Measurements from ENCODE around the gene CYREN.

CYREN gene

DNA sequence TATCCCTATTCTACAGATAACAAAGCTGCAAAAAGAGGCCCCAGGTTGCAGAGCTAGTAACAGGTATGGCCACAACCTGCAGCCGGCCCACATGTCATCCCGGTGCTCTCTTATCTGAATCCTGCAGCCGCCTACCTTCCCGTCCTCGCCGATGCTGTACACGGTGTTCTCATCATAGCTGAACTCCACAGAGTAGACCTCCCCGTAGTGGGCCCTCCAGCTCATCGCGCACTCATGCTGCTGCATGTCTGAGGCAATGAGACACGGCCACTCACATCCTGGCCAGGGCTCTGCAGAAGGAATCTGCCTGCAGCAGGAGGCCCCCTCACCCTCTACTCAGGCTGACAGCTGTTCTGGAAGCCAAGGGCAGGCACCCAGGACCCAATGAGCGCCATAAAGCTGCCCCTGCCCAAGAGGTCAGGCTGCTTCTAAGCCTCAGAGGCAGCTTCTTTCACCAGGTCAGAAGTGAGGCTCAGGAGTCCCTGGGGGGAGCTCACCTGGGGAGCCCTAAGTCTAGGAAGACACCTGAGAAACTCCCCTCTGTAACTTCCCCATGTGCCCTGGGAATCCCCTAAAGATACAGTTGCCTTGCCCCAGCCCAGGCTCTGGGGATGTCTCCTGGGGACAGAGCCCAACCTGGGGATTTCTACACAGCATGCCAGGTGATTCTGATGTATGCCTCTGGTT, 17.9 kb upstream of the CYREN start:
- Histone ChIP-seq H3K4me1 (ENCODE audit: control insufficient read depth in 1 of 2, insufficient read depth in 2 of 2, low read length in 2 of 2) (no peaks in the 10 kb centered on the region), H3K27me3 (ENCODE audit: control insufficient read depth in 1 of 2, insufficient read depth in 2 of 2, low read length in 2 of 2) (no peaks in the 10 kb centered on the region), H3K9ac (ENCODE audit: low read depth in 1 of 2, low read length in 2 of 2) (no peak overlapping the region), H3K27ac (ENCODE audit: low read depth, low read length) (no peak overlapping the region), H3K36me3 (ENCODE audit: control insufficient read depth in 1 of 2, insufficient read depth in 2 of 2, low read length in 2 of 2) (peaks cover 17 to 61% of the 10 kb centered on the region in 2 donors), H3K4me3 (ENCODE audit: low read depth in 1 of 2, low read length in 2 of 2) (no peak overlapping the region), H3K9me3 (ENCODE audit: control insufficient read depth in 1 of 2, low read length in 2 of 2) (no peaks in the 10 kb centered on the region)

DNA sequence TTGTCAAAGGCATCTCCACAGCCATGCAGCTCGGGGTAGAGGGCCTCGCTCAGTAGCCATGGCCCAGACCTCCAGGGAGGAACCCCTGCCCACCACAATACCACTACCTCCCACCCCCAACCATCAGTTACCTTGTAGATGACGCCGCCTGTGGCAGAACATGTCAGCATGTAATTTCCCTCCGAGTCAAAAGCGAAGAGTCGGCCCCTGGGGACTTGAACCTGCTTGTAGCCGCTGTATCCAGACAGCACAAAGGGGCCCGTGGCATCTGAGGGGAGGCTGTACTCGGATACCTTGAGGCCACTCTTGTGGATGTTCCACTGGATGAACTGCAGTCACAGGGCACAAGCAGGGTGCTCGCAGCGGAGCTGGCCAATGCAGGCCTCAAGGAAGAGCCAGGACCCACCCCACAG, 16.3 kb upstream of the CYREN start:
- H3K36me3 ChIP-seq (ENCODE audit: control insufficient read depth in 1 of 2, insufficient read depth in 2 of 2, low read length in 2 of 2), result peaks cover 24 to 68% of the 10 kb centered on the region in 2 donors
- no peak overlapping the region for H3K4me3 ChIP-seq (ENCODE audit: low read depth in 1 of 2, low read length in 2 of 2)

GRCh38 chr7:135186261-135186540, 15.7 kb upstream of the CYREN start:
- no peaks in the 10 kb centered on the region for H3K4me1 ChIP-seq (ENCODE audit: control insufficient read depth in 1 of 2, insufficient read depth in 2 of 2, low read length in 2 of 2)
- H3K9me3 ChIP-seq (ENCODE audit: control insufficient read depth in 1 of 2, low read length in 2 of 2), result peaks cover 8 to 15% of the 10 kb centered on the region in 2 donors
- no peak overlapping the region for H3K9ac ChIP-seq (ENCODE audit: low read depth in 1 of 2, low read length in 2 of 2)
- H3K27me3 ChIP-seq (ENCODE audit: control insufficient read depth in 1 of 2, insufficient read depth in 2 of 2, low read length in 2 of 2), result no peaks in the 10 kb centered on the region
- no peak overlapping the region for H3K4me3 ChIP-seq (ENCODE audit: low read depth in 1 of 2, low read length in 2 of 2)
- no peak overlapping the region for H3K27ac ChIP-seq (ENCODE audit: low read depth, low read length)
- peaks cover 24 to 70% of the 10 kb centered on the region in 2 donors for H3K36me3 ChIP-seq (ENCODE audit: control insufficient read depth in 1 of 2, insufficient read depth in 2 of 2, low read length in 2 of 2)

More for the DNA sequence above, 16.3 kb upstream of the CYREN start:
- no peaks in the 10 kb centered on the region for H3K27me3 ChIP-seq (ENCODE audit: control insufficient read depth in 1 of 2, insufficient read depth in 2 of 2, low read length in 2 of 2)
- H3K27ac ChIP-seq (ENCODE audit: low read depth, low read length), result no peak overlapping the region
- peaks cover 2 to 11% of the 10 kb centered on the region in 2 donors for H3K9me3 ChIP-seq (ENCODE audit: control insufficient read depth in 1 of 2, low read length in 2 of 2)
- H3K4me1 ChIP-seq (ENCODE audit: control insufficient read depth in 1 of 2, insufficient read depth in 2 of 2, low read length in 2 of 2), result no peaks in the 10 kb centered on the region
- H3K9ac ChIP-seq (ENCODE audit: low read depth in 1 of 2, low read length in 2 of 2), result no peak overlapping the region

DNA sequence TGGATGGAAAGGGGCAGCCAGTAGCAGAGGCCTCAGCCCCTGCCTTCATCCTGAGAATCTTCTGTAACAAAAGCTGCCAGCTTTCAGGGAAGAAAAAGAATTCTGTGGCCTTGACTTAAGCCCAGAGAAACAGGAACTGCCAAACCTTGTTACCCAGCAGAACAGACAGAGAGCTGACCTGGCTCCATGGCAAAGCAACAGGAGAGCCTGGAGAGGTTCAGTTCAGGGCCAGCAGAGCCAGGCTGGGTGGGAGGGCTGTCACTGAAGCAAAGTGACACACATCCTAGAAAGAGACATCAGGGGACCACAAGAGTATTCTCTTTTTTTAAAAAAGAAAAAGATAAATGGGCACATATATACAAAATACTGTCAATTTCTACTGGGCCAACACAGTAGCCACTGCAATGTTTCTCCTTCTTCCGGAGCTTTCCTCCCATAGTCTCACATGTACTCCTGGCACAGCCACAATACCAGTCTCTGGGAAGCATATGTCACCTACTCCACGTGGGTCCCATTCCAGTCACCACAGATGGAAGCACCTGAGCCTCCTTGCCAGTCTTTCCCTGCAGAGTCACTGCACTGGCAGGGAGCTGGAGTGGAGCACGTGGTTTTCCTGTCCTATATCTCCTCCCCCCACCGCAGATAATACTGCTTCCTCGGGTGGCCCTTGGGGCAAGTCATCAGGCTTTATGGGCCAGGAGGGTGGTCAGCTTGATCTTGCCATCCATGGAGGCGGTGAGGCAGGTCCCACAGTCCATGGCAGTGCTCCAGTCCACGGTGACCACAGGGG, 15.2 kb upstream of the CYREN start:
- no peak overlapping the region for H3K4me3 ChIP-seq (ENCODE audit: low read depth in 1 of 2, low read length in 2 of 2)
- peaks cover 14 to 21% of the 10 kb centered on the region in 2 donors for H3K9me3 ChIP-seq (ENCODE audit: control insufficient read depth in 1 of 2, low read length in 2 of 2)
- H3K4me1 ChIP-seq (ENCODE audit: control insufficient read depth in 1 of 2, insufficient read depth in 2 of 2, low read length in 2 of 2), result no peaks in the 10 kb centered on the region
- H3K9ac ChIP-seq (ENCODE audit: low read depth in 1 of 2, low read length in 2 of 2), result no peak overlapping the region
- no peak overlapping the region for H3K27ac ChIP-seq (ENCODE audit: low read depth, low read length)
- peaks cover 24 to 70% of the 10 kb centered on the region in 2 donors for H3K36me3 ChIP-seq (ENCODE audit: control insufficient read depth in 1 of 2, insufficient read depth in 2 of 2, low read length in 2 of 2)
- H3K27me3 ChIP-seq (ENCODE audit: control insufficient read depth in 1 of 2, insufficient read depth in 2 of 2, low read length in 2 of 2), result no peaks in the 10 kb centered on the region

- H3K27ac ChIP-seq (ENCODE audit: low read depth, low read length), result no peak overlapping the region
These were observed 13.8 kb upstream of the CYREN start for GRCh38 chr7:135184254-135184841.

GRCh38 chr7:135183478-135183877, 13.0 kb upstream of the CYREN start:
- H3K4me3 ChIP-seq (ENCODE audit: low read depth in 1 of 2, low read length in 2 of 2), result no peak overlapping the region
- peaks cover 17 to 26% of the 10 kb centered on the region in 2 donors for H3K9me3 ChIP-seq (ENCODE audit: control insufficient read depth in 1 of 2, low read length in 2 of 2)
- H3K27me3 ChIP-seq (ENCODE audit: control insufficient read depth in 1 of 2, insufficient read depth in 2 of 2, low read length in 2 of 2), result no peaks in the 10 kb centered on the region
- H3K9ac ChIP-seq (ENCODE audit: low read depth in 1 of 2, low read length in 2 of 2), result no peak overlapping the region
- no peaks in the 10 kb centered on the region for H3K4me1 ChIP-seq (ENCODE audit: control insufficient read depth in 1 of 2, insufficient read depth in 2 of 2, low read length in 2 of 2)
- no peak overlapping the region for H3K27ac ChIP-seq (ENCODE audit: low read depth, low read length)
- peaks cover 24 to 59% of the 10 kb centered on the region in 2 donors for H3K36me3 ChIP-seq (ENCODE audit: control insufficient read depth in 1 of 2, insufficient read depth in 2 of 2, low read length in 2 of 2)

More at GRCh38 chr7:135184254-135184841, 13.8 kb upstream of the CYREN start:
- no peaks in the 10 kb centered on the region for H3K4me1 ChIP-seq (ENCODE audit: control insufficient read depth in 1 of 2, insufficient read depth in 2 of 2, low read length in 2 of 2)
- H3K9ac ChIP-seq (ENCODE audit: low read depth in 1 of 2, low read length in 2 of 2), result no peak overlapping the region
- peaks cover 17 to 26% of the 10 kb centered on the region in 2 donors for H3K9me3 ChIP-seq (ENCODE audit: control insufficient read depth in 1 of 2, low read length in 2 of 2)
- H3K36me3 ChIP-seq (ENCODE audit: control insufficient read depth in 1 of 2, insufficient read depth in 2 of 2, low read length in 2 of 2), result peaks cover 24 to 68% of the 10 kb centered on the region in 2 donors
- H3K27me3 ChIP-seq (ENCODE audit: control insufficient read depth in 1 of 2, insufficient read depth in 2 of 2, low read length in 2 of 2), result no peaks in the 10 kb centered on the region
- H3K4me3 ChIP-seq (ENCODE audit: low read depth in 1 of 2, low read length in 2 of 2), result no peak overlapping the region

- Histone ChIP-seq H3K4me3 (ENCODE audit: low read depth in 1 of 2, low read length in 2 of 2) (no peak overlapping the region), H3K36me3 (ENCODE audit: control insufficient read depth in 1 of 2, insufficient read depth in 2 of 2, low read length in 2 of 2) (peaks cover 17 to 50% of the 10 kb centered on the region in 2 donors), H3K27me3 (ENCODE audit: control insufficient read depth in 1 of 2, insufficient read depth in 2 of 2, low read length in 2 of 2) (no peaks in the 10 kb centered on the region), H3K9me3 (ENCODE audit: control insufficient read depth in 1 of 2, low read length in 2 of 2) (peaks cover 17 to 26% of the 10 kb centered on the region in 2 donors), H3K4me1 (ENCODE audit: control insufficient read depth in 1 of 2, insufficient read depth in 2 of 2, low read length in 2 of 2) (no peaks in the 10 kb centered on the region), H3K9ac (ENCODE audit: low read depth in 1 of 2, low read length in 2 of 2) (no peak overlapping the region), H3K27ac (ENCODE audit: low read depth, low read length) (no peak overlapping the region)
These were observed 11.6 kb upstream of the CYREN start for GRCh38 chr7:135181929-135182678.

- Histone ChIP-seq H3K4me3 (ENCODE audit: low read depth in 1 of 2, low read length in 2 of 2) (no peak overlapping the region), H3K36me3 (ENCODE audit: control insufficient read depth in 1 of 2, insufficient read depth in 2 of 2, low read length in 2 of 2) (peaks cover 17 to 43% of the 10 kb centered on the region in 2 donors)
These were observed 10.9 kb upstream of the CYREN start for GRCh38 chr7:135181261-135181928.

DNA sequence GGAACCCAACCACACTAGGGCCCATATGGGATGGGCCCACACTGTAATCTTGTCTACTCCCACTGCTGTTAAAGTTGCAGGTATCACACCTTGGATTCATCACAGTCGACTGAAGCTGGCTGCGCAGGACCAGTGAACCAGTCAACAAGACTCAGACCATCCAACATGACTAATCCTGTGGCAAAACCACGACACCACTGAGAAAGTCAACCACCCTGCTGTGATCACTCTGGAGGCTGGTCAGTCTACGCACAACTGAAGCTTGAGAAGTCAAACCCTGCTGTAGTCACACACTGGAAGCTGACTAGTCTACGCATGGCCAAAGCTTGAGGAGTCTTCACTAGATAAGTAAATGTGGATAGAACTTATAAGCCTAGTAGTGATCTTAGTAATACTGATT, 9.6 kb upstream of the CYREN start:
- Histone ChIP-seq H3K36me3 (ENCODE audit: control insufficient read depth in 1 of 2, insufficient read depth in 2 of 2, low read length in 2 of 2) (peaks cover 9 to 31% of the 10 kb centered on the region in 2 donors), H3K9me3 (ENCODE audit: control insufficient read depth in 1 of 2, low read length in 2 of 2) (peaks cover 17 to 26% of the 10 kb centered on the region in 2 donors), H3K27me3 (ENCODE audit: control insufficient read depth in 1 of 2, insufficient read depth in 2 of 2, low read length in 2 of 2) (no peaks in the 10 kb centered on the region), H3K4me1 (ENCODE audit: control insufficient read depth in 1 of 2, insufficient read depth in 2 of 2, low read length in 2 of 2) (no peaks in the 10 kb centered on the region), H3K4me3 (ENCODE audit: low read depth in 1 of 2, low read length in 2 of 2) (no peak overlapping the region), H3K9ac (ENCODE audit: low read depth in 1 of 2, low read length in 2 of 2) (no peak overlapping the region), H3K27ac (ENCODE audit: low read depth, low read length) (no peak overlapping the region)

More at GRCh38 chr7:135181261-135181928, 10.9 kb upstream of the CYREN start:
- Histone ChIP-seq H3K27me3 (ENCODE audit: control insufficient read depth in 1 of 2, insufficient read depth in 2 of 2, low read length in 2 of 2) (no peaks in the 10 kb centered on the region), H3K9ac (ENCODE audit: low read depth in 1 of 2, low read length in 2 of 2) (no peak overlapping the region), H3K9me3 (ENCODE audit: control insufficient read depth in 1 of 2, low read length in 2 of 2) (peaks cover 17 to 26% of the 10 kb centered on the region in 2 donors), H3K4me1 (ENCODE audit: control insufficient read depth in 1 of 2, insufficient read depth in 2 of 2, low read length in 2 of 2) (no peaks in the 10 kb centered on the region), H3K27ac (ENCODE audit: low read depth, low read length) (no peak overlapping the region)

Data from duodenal mucosa (tissue), 2 donors.